WTC11 (cell line): ENCODE measurements around the gene TSPAN9.

Experiments
- FOXK1 ChIP-seq: sonication (generic); formaldehyde crosslinking; IDR thresholded peaks from 2 replicates; pipeline ENCODE4 v1.8.0; 2022; ENCODE audit warnings: mild to moderate bottlenecking, moderate library complexity, missing genetic modification reagents
- GABPB1 ChIP-seq: sonication (generic); formaldehyde crosslinking; IDR thresholded peaks from 2 replicates; pipeline ENCODE4 v1.8.1; 2023; ENCODE audit warnings: mild to moderate bottlenecking, missing genetic modification reagents
- TF ChIP-seq, protein P1 (sequence below): sonication (generic); formaldehyde crosslinking; IDR thresholded peaks from 2 replicates; pipeline ENCODE4 v1.8.0; 2023; ENCODE audit warnings: missing genetic modification reagents, mild to moderate bottlenecking, borderline replicate concordance
- TF ChIP-seq, protein P2 (sequence below): sonication (generic); formaldehyde crosslinking; conservative IDR thresholded peaks from 2 replicates; pipeline ENCODE4 v1.8.1; 2022; ENCODE audit warnings: mild to moderate bottlenecking, missing genetic modification reagents

DNA sequence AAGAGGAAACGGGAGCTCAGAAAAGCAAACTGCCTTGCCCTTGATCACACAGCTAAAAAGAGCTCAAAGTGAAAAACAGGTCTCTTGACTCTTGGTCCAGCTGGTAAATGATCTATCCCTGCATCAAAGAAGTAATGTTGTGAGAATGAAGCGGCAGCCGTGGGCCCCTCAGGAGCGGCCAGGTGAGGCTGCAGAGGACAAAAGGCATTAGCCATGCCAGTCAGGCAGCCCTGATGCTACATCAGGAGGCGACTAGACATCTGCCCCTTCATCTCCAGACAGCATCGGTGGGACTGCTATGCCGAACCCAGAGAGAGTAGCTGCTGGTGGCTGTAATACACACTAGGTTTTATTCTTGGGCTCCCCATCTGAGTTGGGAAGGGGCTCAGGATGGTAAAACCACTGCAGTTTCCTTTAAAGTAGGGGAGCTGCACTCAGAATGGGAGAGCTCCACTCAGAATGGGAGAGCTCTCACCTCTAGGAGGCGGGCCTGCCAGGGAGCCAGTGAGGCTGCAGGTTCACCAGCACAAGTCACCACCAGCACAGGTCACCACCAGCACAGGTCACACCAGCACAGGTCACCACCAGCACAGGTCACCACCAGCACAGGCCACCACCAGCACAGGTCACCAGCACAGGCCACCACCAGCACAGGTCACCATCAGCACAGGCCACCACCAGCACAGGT lies 120.1 kb downstream of the TSPAN9 start:
- TF ChIP-seq GABPB1 (CRISPR knock-in tag) (no peak), FOXK1 (CRISPR knock-in tag) (no peak)
- TF ChIP-seq, protein P1, sequence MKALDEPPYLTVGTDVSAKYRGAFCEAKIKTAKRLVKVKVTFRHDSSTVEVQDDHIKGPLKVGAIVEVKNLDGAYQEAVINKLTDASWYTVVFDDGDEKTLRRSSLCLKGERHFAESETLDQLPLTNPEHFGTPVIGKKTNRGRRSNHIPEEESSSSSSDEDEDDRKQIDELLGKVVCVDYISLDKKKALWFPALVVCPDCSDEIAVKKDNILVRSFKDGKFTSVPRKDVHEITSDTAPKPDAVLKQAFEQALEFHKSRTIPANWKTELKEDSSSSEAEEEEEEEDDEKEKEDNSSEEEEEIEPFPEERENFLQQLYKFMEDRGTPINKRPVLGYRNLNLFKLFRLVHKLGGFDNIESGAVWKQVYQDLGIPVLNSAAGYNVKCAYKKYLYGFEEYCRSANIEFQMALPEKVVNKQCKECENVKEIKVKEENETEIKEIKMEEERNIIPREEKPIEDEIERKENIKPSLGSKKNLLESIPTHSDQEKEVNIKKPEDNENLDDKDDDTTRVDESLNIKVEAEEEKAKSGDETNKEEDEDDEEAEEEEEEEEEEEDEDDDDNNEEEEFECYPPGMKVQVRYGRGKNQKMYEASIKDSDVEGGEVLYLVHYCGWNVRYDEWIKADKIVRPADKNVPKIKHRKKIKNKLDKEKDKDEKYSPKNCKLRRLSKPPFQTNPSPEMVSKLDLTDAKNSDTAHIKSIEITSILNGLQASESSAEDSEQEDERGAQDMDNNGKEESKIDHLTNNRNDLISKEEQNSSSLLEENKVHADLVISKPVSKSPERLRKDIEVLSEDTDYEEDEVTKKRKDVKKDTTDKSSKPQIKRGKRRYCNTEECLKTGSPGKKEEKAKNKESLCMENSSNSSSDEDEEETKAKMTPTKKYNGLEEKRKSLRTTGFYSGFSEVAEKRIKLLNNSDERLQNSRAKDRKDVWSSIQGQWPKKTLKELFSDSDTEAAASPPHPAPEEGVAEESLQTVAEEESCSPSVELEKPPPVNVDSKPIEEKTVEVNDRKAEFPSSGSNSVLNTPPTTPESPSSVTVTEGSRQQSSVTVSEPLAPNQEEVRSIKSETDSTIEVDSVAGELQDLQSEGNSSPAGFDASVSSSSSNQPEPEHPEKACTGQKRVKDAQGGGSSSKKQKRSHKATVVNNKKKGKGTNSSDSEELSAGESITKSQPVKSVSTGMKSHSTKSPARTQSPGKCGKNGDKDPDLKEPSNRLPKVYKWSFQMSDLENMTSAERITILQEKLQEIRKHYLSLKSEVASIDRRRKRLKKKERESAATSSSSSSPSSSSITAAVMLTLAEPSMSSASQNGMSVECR (CRISPR knock-in tag), result no peak
- TF ChIP-seq, protein P2, sequence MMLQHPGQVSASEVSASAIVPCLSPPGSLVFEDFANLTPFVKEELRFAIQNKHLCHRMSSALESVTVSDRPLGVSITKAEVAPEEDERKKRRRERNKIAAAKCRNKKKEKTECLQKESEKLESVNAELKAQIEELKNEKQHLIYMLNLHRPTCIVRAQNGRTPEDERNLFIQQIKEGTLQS (CRISPR knock-in tag), result no peak
